Gastroesophageal sphincter (tissue), 4 donors: ENCODE results near the gene ZNF157. TPM values are rescaled to one million over a fixed set of nuclear protein-coding genes. Genes with fewer than 3 reads are reported as not detected.
"Not testable (repeated sequence)": the region's sequence is repeated elsewhere in the genome, so short reads cannot be mapped to it uniquely, and the experiment has no call there.

Experiments used
- ATAC-seq: fragments of 150-250 bp; one replicate; pipeline ENCODE4 v1.9.1; 2016; ENCODE audit warnings: mild to moderate bottlenecking, moderate library complexity
- H3K27ac ChIP-seq, 4 donors: fragments of 200-600 bp; sonication (generic) in 3 of 4; 1 replicate in 3 of 4; 2 replicates in 1 of 4; pipeline ENCODE4 v1.5.1; 2016 to 2019
- H3K27me3 ChIP-seq: fragments of 200-600 bp; sonication (generic); one replicate; pipeline ENCODE4 v1.5.1; 2019
- H3K36me3 ChIP-seq, 2 donors: fragments of 200-600 bp; sonication (generic); one replicate each; pipeline ENCODE4 v1.5.1; 2019; ENCODE audit warnings: control low read depth in 1 of 2
- H3K4me1 ChIP-seq, 3 donors: fragments of 200-600 bp; sonication (generic); 1 replicate in 2 of 3; 2 replicates in 1 of 3; pipeline ENCODE4 v1.5.1; 2016 to 2019; ENCODE audit warnings: control low read depth in 2 of 3
- H3K4me3 ChIP-seq, 2 donors: fragments of 200-600 bp; sonication (generic); one replicate each; pipeline ENCODE4 v1.5.1; 2019; ENCODE audit warnings: mild to moderate bottlenecking in 1 of 2, moderate library complexity in 1 of 2
- H3K9me3 ChIP-seq, 3 donors: fragments of 200-600 bp; sonication (generic); one replicate each; pipeline ENCODE4 v1.5.1; 2017 to 2019; ENCODE audit warnings: control low read depth in 2 of 3
- EP300 ChIP-seq: sonication (generic); formaldehyde crosslinking; IDR thresholded peaks from one replicate; pipeline ENCODE4 v1.6.1; 2017; ENCODE audit warnings: antibody characterized with exemption, mild to moderate bottlenecking
- POLR2A ChIP-seq, 2 donors: fragments of 450-650 bp; IDR thresholded peaks; one replicate each; pipeline ENCODE4 v1.6.1; 2017; ENCODE audit warnings: antibody characterized with exemption in 2 of 2, mild to moderate bottlenecking in 2 of 2, moderate library complexity in 1 of 2
- POLR2AphosphoS5 ChIP-seq: sonication (generic); formaldehyde crosslinking; IDR thresholded peaks from one replicate; pipeline ENCODE4 v1.6.1; 2017; ENCODE audit warnings: antibody characterized with exemption
- WGBS, 2 donors: methylation state at CpG; one replicate each; pipeline ENCODE4 v1.1.5; 2018; ENCODE audit warnings: low coverage in 1 of 2; 5-methylcytosine and 5-hydroxymethylcytosine counted together
- total RNA-seq, 4 donors: library from RNA; depleted of rRNA; stranded (reverse); fragments of >200 nt; gene quantifications; one replicate each; pipeline ENCODE4 v1.1.0, GENCODE V29; 2016
- TF ChIP-seq, protein P1 (sequence below), 4 experiments: fragments of 200-600 bp in 2 of 4; fragments of 450-650 bp in 2 of 4; sonication (generic) in 1 of 4; IDR thresholded peaks; one replicate each; pipeline ENCODE4 v1.5.1; 2017 to 2019; ENCODE audit warnings: antibody characterized with exemption in 4 of 4, mild to moderate bottlenecking in 2 of 4, moderate library complexity in 2 of 4

ZNF157 gene
- total RNA-seq, result under 1 TPM in 1 of 4 donors, not detected in 3; 0.31 TPM

DNA sequence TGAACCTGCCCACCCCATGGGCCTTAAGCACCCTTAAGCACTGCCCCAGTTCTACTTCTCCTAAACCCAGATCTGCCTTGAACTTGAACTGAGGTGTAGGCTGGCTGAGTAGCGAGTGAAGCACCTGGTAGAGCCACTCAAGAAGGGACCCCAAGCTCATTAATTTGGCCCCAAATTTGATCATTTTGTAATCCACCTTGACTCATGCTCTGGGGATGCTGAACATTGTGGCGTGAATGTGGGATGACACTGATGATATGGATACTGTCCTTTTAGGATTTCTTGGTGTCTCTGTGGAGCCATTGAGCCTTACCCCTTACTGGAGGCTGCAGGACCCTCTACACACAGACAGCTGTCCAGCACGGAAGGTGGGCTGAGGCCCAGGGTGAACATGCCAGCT is at the start of gene ZNF157:
Gene ZNF157, plus strand, starts transcription at position 301 of the 400 bp plus-strand sequence. Its CDS starts 91 bp downstream, at position 392.
- Histone ChIP-seq H3K9me3 (no peaks in the 10 kb centered on the region), H3K4me3 (no peak within 1 kb of the TSS), H3K4me1 (no peaks in the 10 kb centered on the region), H3K27me3 (no peaks in the 10 kb centered on the region), H3K36me3 (no peaks in the 10 kb centered on the region), H3K27ac (no peak within 1 kb of the TSS)
- ATAC-seq, result no peak
- WGBS, 2 donors, result 75% methylated on average over 2 of the region's 3 CpGs; no CpG with 5 or more reads in 1 of the 2 donors
- TF ChIP-seq, protein P1, sequence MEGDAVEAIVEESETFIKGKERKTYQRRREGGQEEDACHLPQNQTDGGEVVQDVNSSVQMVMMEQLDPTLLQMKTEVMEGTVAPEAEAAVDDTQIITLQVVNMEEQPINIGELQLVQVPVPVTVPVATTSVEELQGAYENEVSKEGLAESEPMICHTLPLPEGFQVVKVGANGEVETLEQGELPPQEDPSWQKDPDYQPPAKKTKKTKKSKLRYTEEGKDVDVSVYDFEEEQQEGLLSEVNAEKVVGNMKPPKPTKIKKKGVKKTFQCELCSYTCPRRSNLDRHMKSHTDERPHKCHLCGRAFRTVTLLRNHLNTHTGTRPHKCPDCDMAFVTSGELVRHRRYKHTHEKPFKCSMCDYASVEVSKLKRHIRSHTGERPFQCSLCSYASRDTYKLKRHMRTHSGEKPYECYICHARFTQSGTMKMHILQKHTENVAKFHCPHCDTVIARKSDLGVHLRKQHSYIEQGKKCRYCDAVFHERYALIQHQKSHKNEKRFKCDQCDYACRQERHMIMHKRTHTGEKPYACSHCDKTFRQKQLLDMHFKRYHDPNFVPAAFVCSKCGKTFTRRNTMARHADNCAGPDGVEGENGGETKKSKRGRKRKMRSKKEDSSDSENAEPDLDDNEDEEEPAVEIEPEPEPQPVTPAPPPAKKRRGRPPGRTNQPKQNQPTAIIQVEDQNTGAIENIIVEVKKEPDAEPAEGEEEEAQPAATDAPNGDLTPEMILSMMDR (IDR thresholded peaks at IDR 0.05), result no peak
- TF ChIP-seq POLR2AphosphoS5, result no peak
- TF ChIP-seq POLR2A (IDR thresholded peaks at IDR 0.05), result no peak
- TF ChIP-seq EP300, result no peak

DNA sequence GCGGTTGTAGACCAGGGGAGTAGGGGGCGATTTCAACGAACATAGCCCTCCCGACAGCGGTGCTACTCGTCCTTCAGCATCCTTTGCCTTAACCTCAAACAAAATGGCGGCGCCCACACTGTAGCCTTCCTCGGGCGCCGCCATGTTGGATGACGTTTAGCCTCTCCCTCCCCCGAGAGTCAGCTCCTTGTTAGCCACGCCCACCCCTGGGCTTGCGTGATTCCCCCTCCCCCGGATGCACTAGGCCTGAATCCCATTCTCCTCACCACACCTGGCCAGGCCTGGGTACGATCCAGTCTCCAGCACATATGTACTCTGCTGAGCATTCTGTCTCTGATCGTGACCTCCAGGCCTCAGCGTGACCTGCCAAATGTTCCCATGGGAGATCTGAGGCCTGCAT is 49.0 kb upstream of the ZNF157 start:
- 39 to 44% methylated on average over 7 to 13 of the region's 19 CpGs for WGBS, 2 donors
- no peaks in the 10 kb centered on the region for H3K9me3 ChIP-seq
- H3K27me3 ChIP-seq, result no peaks in the 10 kb centered on the region
- no peak overlapping the region for H3K4me3 ChIP-seq
- TF ChIP-seq POLR2AphosphoS5, result no peak
- TF ChIP-seq EP300, result no peak
- TF ChIP-seq POLR2A (IDR thresholded peaks at IDR 0.05), result no peak
- H3K36me3 ChIP-seq, result no peaks in the 10 kb centered on the region
- H3K4me1 ChIP-seq, result no peaks in the 10 kb centered on the region
- H3K27ac ChIP-seq, result no peak overlapping the region
- ATAC-seq, result peak; percentile 82

DNA sequence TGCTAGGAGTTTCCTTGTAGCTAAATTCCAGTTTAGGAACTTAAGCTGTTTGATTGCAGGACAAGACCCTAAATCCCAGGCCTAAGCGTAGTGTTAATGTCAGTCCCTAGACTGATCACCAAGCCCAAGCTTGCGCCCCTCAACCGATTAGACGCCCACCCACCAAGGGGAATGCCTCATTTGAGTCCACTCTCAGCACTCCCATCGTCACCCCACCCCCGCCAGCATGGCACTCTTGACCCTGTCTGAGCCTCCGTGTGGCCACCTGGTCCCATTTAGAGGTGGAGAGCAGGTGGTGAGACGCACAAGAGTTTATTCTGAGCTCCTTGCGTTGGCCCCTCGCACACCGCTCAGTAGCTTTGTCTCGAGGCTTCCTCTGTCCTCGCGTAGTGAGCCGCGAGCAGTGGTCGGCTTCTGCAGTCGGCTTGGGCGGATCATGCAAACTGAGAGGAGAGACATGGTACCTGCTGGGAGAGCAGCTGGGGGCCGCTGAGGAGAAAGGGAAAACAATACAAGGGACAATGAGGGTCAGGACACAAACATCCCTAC is 48.5 kb upstream of the ZNF157 start:
- no peak overlapping the region for H3K4me3 ChIP-seq
- TF ChIP-seq EP300 (no peak), POLR2AphosphoS5 (no peak), POLR2A (IDR thresholded peaks at IDR 0.05) (no peak)
- TF ChIP-seq, protein P1 (IDR thresholded peaks at IDR 0.05), result no peak
- no peaks in the 10 kb centered on the region for H3K27me3 ChIP-seq
- H3K36me3 ChIP-seq, result no peaks in the 10 kb centered on the region
- 40 to 78% methylated on average over 1 to 3 of the region's 20 CpGs for WGBS, 2 donors
- ATAC-seq, result no peak
- H3K4me1 ChIP-seq, result no peaks in the 10 kb centered on the region
- H3K27ac ChIP-seq, result no peak overlapping the region
- no peaks in the 10 kb centered on the region for H3K9me3 ChIP-seq

DNA sequence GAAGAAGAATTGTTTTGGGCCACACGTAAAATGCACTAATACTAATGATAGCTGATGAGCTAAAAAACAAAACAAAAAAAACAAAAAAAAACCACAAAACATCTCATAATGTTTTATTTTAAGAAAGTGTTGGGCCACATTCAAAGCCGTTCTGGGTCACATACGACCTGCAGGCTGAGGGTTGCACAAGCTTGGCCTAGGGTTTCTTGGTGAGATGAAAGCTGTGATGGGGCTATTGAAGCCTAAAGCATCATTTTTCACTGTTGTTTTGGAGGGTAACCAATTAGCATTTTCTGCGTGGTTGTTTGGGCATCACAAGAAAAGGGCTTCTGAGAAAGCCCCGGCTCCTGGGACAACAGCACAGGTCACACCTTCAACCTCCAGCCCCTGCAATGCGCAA is 42.5 kb upstream of the ZNF157 start:
- Histone ChIP-seq H3K36me3 (no peaks in the 10 kb centered on the region), H3K4me1 (no peaks in the 10 kb centered on the region), H3K4me3 (no peak overlapping the region), H3K27ac (no peak overlapping the region), H3K27me3 (no peaks in the 10 kb centered on the region), H3K9me3 (no peaks in the 10 kb centered on the region)
- ATAC-seq, result no peak
- TF ChIP-seq, protein P1 (IDR thresholded peaks at IDR 0.05), result no peak
- TF ChIP-seq POLR2A (IDR thresholded peaks at IDR 0.05), result no peak
- no peak for TF ChIP-seq EP300
- no peak for TF ChIP-seq POLR2AphosphoS5
- 83 to 86% methylated on average over 2 to 4 of the region's 6 CpGs for WGBS, 2 donors

DNA sequence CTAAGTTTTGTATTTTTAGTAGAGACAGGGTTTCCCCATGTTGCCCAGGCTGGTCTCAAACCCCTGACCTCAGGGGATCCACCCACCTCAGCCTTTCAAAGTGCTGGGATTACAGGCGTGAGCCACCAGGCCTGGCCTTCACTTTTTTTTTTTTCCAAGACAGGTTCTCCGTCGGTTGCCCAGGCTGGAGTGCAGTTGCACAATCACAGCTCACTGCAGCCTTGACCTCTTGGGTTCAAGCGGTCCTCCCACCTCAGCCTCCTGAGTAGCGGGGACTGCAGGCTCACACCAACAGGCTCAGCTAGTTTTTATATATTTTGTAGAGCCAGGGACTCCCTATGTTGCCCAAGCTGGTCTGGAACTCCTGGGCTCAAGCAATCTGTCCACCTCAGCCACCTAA is 37.6 kb upstream of the ZNF157 start:
- not testable (repeated sequence) for H3K4me1 ChIP-seq, H3K27me3 ChIP-seq, H3K27ac ChIP-seq, H3K4me3 ChIP-seq, H3K9me3 ChIP-seq, ATAC-seq, H3K36me3 ChIP-seq
- 71% methylated on average over 5 of the region's 5 CpGs; no CpG with 5 or more reads in 1 of the 2 donors for WGBS, 2 donors

DNA sequence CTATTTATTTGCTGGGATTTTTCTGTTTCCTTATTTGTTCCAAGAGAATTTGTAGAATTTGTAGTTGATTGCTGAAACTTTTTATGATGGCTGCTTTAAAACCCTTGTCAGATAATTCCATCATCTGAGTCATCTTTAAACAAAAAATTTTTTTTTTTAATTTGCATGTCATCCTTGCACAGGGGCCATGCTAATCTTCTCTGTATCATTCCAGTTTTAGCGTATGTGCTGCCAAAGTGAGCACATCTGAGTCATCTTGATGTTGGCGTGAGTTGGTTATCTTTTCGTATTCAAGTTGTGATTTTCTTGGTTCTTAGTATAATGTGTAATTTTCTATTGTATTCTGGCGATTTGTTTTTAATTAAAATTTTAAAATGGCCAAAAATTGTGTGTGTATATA is 18.7 kb upstream of the ZNF157 start:
- no peaks in the 10 kb centered on the region for H3K27me3 ChIP-seq
- no peak for TF ChIP-seq POLR2AphosphoS5
- TF ChIP-seq EP300, result no peak
- TF ChIP-seq POLR2A (IDR thresholded peaks at IDR 0.05), result no peak
- TF ChIP-seq, protein P1 (IDR thresholded peaks at IDR 0.05), result no peak
- no peak overlapping the region for H3K4me3 ChIP-seq
- 65 to 80% methylated on average over 4 of the region's 4 CpGs for WGBS, 2 donors
- no peaks in the 10 kb centered on the region for H3K9me3 ChIP-seq
- no peak overlapping the region for H3K27ac ChIP-seq
- H3K36me3 ChIP-seq, result no peaks in the 10 kb centered on the region
- no peak for ATAC-seq
- H3K4me1 ChIP-seq, result no peaks in the 10 kb centered on the region
